NCI-H1417 (cell line): ENCODE measurements around the gene STUM.

ENCODE experiments used
- DNase-seq, 3 experiments: peaks; one replicate each; lab custom pipeline; 2025; lab: John Stamatoyannopoulos, UW

STUM gene

DNA sequence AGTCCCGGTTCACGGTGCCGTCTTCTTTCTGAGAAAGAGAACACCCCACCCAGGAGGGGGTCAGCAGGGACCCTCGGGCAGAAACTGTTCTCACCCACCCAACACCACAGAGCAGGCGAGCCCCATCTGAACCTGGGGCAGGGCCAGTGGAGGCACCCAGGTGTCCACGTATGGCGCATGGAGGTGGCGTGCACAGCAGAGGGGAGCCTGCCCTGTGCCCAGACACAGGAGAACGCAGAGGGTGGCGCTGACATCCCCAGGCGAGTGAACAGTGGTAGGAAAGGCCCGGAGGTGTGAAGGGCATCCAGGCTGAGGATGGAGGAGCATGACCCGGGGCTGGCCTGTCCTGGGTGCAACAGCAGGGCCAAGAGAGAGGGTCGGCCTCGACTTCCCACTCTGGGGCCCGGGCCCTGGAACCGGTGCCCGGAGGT is 91.1 kb downstream of the STUM start:
- no peak for DNase-seq

DNA sequence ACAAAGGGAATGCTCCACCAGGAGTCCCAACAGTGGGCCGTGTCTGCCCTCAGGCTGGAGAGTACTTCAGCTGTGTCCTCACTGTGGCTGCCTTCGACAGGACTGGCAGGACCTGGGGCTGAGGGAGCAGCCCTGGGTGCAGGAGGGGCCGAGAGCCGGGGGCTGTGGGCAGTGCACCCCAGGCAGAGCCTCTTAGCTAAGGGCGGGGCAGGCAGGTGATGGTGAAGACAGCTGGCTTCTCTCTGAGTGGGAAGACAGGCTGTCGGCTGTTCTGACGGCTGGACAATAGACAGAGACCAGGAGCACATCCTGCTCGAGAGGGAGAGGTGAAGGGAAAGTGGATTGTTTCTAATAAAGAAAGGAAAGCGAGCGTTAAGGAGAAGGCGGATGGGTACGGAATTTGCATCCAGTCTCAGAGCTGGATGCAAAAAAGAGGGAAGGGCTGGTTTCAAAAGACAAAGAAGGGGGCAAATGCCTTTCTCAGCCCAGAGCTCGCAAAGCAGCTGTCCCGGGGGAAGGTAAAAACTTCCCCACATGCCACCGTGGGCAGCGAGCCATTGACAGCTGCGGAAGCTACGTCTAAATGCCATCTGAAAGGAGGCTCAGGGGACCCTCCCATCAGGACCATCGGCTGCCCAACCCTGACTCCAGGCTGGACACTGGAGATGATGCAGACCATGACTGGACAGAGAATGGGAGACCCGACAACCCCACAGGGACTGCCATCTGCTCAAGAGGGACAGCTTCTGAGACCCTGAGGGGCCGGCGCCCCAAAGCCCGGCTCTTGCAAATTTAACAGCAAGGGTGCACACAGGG is 92.0 kb downstream of the STUM start:
- peak; percentile 22 to 54 (median 30) for DNase-seq

DNA sequence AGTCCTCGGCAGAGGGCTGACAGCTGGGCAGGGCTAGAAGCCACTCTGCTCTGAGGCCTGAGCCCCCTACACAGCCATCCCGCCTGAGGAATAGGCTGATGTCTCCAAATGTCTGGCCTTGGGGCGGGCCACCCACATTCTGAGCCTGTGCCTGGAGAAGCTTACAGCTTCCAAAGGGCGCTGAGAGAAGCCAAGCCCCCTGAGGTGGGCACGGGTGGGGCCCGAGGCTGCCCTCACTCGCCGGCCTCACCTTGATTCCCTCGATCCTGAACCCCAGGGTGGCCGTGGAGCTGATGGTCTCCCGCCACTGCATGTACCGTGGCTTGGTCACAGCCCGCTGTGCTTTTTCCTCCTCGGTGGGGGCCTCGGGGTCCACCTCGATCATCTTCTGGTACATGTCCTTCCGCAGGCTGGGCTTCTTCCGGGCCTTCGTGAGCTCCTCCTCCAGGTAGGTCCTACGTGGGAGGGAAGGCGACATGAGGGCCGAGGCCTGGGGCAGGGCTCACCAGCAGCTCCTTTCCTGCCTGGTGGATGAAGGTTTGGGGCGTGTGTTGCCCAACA is 93.2 kb downstream of the STUM start:
- no peak for DNase-seq

DNA sequence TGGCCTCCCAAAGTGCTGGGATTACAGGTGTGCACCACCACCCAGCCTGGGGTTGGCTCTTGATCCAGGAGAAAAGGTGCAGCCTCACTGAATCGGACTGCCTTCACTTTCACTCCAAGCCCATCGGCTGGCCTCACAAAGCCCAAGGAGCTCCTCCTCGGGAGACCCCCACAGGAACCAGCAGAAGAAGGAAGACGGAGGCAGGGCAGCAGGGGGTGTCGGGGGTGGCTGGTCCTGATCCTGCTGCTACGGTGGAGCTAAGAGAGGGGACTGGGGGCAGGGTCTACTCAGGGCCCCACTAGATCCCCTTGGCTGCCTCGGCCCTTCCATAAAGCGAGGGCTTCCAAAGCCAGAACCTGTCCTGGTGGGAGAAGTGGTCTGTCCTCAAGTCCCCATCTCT is 93.9 kb downstream of the STUM start:
- no peak for DNase-seq

DNA sequence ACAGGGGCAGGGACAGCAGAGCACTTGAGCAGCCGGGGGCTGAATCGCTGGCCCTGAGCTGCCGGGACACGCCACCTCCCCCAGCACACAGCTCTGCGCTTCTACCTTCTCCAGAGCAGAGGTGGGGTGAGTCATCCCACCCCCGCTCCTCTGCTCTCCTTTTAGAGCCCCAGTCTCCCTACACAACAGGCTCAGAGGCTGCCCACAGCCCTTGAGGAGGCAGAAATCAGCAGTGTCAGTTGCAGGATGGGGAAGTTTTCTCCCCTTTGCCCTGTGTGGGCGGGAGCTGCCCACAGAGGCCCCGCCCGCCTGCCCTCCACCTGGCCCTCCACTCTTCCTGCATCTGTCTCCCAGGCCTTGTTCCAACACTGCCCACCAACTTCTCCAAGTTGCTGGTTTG is 94.6 kb downstream of the STUM start:
- DNase-seq: no peak

DNA sequence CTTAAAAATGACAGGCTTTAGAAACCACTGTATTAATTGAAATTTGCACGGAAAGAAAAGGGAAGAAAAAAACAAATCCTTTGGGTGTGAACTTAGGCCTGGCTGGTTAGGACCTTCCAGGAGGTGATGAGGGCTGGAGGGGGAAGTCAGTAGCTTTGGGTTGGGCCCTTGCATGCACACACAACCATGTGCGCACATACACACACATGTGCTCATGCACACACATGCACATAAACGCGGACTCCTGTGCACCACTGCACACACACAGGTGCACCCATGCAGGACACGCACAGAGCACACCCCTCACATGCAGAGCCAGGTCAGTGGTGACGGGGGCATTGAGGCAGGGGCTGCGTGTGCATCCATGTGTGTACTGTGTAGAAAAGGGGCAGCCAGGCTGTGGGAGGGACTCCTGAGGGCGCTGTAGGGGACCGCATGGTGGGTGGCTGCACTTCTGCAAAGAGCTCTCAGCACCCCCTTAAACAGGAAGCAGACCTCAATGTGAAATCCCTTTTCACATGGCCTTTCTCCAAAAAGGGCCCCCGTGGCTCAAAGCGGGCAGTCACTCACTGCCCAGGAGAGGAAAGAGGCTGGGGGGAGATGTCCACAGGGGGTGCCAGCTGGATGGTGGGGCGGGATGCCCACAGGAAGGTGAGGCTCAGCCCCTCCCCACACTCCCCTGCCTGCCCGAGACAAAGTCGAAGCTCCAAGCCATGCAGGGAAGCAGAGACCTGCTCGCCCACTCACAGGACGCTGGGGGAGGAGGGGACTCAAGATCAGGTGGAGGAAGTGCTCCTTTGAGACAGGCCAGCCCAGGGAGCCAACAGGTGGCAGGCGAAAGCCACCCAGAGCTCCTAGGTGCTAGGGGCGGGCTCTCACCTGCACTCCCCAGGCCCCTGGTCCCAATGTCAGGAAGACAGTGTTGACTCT is 95.3 kb downstream of the STUM start:
- DNase-seq: no peak

DNA sequence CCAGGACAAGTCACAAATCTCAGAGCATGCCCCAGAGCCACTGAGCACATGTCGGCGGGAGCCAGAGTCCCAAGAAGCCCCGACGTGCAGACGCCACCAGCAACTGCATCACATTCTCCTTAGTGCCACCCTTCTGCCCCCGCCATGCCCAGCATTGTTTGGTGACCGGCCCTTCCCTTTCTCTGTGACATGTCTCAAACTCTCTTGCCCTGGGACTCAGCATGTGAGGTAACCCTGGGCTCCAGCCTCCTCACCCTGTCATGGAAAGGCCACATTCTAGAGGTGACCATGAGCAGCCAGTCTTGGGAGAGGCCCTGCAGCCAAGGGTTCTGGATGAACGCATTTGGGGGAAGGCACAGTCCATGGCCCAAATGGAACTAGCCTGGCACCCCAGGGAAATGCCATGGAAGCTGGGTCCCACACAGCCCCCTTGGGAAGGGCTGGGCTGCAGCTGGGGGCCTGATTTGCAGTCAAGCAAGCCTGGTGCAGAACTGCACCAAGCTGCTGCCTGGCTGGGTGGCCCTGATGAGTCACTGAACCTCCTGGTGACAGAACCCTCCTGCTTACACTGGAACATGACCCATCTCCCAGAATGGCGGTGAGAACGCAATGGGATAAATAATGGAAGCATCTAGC is 96.1 kb downstream of the STUM start:
- DNase-seq: no peak

DNA sequence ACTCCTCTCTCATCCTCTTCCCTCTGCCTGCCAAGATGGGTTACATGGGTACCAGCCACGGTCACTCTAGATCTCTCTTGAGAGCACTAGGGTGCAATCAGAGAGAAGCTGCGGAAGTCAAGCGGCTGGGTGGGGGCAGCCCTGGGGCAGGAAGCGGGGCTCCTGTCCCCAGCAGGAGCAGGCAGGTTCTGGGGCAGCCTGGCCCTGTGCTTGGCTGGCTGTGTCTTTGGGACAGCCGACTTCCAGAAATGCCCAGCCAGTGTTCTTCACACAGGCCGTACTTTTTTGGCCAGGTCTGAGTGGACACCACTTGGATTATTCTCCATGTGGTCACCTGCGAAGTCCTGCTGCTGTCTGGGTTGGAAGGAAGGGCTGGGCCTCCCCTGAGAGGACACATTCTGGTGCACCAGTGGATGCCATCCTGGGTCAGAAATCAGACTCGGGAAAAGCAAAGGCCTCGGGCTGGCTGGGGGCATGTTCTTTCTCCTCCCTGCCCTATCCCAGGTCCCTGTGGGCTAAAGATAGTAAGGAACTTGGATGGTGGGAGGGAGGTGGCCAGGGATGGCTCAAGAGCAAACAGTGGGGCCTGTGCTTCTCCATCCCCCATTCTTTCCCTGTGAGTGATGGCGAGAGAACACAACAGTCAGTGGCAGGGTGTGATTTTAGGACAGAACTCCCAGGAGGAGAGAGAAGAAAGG is 96.9 kb downstream of the STUM start:
- DNase-seq: no peak

DNA sequence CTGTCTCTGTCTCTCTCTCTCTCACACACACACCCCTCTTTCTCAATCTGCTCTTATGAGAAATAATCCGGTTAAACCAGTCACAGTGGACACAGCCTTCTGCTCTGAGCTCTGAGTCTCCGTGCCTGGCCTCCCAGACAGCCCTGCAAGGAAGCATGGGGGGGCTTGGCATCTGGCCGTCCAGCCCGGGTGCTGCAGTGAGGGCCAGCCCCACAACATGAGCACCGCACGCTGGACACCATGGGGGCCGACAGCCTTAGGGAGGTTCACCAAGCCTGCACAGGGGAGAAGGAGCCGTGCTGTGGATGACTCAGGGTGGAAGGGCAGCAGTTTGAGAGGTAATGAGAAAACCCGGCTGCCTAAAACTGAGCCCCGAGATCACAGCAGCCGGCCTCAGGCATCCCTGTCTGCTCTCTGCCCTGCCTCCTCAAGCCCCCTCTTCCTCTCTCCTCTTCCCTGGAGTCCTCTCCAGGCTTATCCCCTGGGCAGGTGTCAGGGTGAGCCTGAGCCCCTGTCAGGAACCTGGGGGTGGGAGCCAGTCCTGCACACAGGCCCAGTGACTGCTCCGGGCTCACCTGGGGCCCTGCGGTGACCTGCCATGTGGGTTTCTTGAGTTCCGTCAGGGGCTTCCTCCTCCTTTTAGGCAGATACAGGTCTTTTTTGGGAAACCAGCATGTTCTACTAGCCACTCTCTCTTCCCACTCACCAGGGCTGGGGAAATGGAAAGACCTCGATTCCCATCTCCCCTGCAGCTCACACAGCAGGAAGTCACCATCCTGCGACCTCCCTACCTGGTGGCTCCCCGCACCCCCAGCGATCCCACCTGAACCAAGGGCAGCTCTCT is 97.7 kb downstream of the STUM start:
- DNase-seq: no peak

DNA sequence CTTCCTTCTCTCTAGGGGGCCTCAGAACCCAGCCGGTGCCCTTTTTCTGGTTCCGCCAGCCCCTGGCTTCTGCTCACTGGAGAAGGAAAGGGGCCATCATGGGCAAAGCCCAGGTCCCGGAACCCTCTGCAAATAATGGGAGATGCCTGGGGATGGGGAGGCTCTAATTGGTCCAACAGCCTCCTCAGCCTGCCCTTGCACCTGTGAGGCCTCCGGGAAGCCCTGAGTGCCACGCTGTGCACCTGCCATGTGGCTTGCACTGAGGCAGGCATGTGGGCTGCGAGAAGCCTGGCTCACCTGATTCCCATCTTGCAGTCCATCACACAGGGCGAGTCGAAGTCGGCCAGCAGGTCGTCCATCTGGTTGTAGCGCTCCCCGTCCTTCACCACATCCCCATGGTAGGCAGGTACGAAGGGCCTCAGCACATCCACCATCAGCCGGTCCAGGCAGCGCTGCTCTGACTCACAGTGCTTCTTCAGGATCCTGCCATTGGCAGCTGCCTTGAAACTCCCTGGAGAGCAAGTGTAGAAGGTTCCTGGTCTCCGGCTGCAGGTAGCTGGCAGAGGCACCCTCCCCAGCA is 98.4 kb downstream of the STUM start:
- no peak for DNase-seq

DNA sequence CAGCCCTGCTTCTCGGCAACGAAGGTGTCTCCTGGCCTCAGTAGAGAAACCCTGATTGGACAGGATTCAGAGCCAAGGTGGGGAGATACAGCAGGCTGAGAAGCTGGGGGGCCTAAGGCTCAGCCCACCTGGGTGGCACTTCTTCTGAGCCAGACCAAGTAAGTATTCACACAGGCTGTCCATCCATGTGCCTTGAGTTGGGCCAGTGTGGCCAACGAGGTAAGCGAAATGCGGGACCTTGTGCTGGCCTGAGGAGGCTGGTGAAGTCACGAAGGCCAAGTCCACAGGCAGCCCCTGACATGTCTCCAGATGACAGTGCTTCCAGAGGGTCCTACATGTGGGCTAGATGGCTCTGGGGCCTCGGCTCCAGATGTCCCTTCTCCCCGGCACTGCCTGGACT is 99.2 kb downstream of the STUM start:
- no peak for DNase-seq

DNA sequence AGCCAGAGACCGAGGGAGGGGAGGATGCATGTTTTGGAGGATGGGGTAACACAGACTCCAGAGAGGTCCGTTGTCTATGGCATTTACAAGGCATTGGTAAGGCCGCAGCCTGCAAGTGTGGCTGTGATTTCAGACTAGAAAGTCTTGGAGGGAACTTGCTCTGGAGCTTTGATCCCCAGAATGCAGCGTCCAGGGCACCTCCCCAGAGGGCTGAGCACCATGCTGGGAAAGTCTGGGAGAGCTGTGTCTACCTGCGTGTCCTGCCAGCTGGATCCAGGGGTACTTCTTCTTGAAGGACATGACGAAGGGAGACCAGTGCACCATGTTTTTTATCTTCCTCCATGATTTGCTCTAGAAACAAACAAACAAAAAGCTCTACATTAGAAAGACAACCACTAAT is 99.9 kb downstream of the STUM start:
- no peak for DNase-seq

DNA sequence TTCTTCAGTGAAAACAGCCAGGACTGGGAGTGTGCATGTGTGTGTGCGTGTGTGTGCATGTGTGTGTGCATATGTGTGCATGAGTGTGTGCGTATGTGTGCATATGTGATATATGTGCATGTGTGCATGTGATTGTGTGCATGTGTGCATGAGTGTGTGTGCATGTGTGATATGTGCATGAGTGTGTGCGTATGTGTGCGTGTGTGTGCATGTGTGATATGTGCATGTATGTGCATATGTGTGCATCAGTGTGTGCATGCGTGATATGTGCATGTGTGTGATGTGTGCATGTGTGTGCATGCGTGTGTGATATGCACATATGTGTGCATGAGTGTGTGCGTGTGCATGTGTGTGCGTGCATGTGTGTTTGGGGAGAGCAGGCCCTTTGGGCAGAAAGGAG is 100.7 kb downstream of the STUM start:
- DNase-seq: no peak

DNA sequence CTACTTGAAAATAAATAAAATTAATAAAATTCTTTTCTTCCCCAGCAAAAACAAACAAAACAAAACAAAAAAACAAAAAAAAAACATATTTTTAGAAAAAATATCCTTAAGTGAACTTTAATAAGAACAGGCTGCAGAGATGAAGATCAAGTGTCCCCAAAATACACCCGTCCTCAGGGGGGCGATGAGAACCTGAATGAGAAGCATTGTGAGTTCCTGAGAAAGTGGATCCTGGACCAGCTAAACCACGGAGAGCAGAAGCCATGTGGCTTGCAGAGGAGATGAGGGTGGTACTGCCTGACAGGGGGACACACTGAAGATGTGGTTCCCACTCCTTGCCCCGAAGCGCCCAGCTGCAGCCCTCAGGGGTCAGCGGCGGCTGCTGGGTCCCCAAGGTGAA is 101.2 kb downstream of the STUM start:
- peak in 1 of 3 experiments; percentile 14 for DNase-seq

DNA sequence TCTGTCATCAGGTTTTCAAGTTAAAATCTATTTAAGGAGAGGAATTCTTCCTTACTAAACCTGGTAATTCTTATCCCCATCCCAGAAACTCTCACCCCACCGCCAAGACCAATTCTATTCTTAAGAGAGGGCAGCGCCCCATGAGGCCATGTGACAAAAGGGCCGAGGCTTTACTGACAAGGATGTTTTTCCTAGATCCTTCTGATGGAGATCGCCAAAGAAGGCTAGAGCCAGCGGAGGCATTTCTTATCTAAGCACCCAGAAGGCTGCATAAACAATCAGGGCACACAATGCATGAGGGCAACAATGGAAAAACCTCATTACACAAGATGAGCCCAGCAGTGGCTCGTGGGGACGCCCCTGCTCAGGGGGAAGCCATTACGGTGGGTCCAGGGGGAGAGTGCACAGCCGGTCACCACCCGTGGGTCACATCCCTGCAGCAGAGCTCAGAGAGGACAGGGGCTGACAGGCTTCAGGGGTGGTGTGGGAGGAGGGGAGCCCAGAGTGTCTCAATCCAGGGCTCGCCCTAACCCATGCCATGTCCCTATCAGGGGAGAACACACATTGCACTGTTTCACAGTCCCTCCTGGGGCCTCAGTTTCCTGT is 101.8 kb downstream of the STUM start:
- DNase-seq: no peak

DNA sequence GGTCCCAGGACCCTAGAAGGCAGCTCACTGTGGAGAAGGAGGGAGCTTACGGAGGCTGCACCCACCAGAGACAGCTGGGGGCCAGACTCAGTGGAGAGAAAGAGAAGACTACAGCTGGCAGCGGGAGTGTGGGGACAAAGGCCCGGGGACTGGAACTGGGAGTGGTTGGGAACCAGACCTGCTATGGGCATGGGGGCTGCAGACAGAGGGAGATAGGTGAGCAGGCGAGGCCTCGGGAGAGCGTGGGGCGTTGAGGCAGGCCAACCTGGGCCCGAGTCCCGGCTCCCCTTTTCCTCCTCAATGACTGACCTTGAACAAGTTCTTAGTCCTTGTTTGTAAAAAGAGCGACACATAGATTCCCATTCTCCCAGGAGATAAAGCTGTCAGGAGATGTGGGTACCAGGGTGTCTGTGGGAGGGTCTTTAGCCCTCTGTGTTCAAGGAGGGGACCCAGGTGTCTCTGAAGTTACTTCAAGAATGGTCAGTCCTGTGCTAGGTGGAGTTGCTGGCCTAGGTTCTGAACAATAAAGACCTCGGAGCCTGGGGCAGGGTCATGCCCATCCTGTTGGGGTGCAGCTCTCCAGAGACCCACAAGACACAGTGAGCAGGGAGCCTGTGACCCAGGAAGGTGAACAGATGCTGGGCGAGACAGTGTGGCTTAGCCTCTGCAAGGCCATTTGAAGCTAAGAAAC is 102.6 kb downstream of the STUM start:
- no peak for DNase-seq

DNA sequence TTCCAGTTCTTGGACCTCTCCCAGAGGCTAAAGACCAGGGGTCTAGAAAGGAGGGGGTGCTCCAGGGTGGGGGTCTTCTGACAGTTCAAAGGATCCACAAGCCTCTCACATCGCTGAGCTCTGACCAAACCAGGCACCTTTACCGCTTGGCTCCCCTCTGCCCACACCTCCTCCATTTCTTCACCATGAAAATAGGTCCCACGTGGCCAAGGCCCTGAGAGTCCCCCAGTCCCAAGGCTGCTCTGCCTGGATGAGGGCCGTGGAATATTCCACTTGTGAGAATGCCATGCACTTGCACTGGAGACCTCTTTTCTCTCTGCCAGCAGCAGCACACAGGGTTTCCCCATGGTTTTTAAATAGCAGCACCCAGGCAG is 103.2 kb downstream of the STUM start:
- no peak for DNase-seq

DNA sequence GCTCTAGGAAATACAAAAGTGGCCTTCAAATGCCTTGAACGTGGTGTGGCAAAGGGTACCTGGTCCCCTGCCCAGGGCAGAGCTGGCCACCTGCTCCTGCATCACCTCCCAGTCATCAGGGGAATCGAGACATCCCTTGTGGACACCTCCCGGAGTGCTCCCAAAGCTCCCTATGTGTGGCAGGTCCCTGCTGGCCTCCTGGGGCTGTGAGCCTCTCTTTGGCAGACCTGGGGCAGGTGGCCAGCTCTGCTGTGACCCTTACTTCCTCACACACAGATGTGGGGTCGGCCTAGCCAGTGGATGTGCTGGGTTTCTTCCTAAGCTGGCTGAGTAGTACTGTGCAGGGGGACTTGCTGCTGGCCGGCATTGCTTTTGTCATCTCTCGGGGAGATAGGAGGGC is 104.0 kb downstream of the STUM start:
- no peak for DNase-seq

DNA sequence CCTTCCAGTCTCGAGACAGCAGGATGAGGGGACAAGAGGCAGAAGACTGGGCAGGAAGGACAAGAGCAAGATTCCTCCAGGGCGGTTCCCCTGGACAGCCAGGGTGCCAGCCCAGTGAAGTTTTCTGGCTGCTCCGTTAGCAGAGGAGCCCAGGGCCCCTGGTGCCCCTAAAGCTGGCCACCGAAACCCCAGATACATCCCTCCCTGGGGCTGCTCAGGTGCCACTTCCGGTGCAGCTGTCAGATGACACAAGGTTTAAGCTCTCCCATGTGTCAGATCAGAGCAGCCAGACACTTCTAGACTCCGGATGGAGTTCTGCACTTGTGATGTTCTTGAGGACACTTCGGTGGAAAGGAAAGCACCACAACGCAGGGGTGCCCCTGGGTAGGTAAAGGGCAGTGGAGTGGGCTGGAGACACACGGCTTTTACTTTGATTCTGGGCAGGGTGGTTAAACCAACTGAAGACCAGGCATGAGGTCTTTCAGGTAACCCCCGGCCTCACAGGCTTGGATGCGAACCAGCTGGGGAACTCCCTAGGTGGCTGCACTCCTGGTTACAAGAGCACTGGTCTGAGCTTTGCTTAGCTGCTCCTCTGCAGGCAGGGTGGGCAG is 104.9 kb downstream of the STUM start:
- no peak for DNase-seq
